Lung (tissue), 12 donors: ENCODE measurements around the gene DOCK3. TPM values are rescaled to one million over a fixed set of nuclear protein-coding genes. Genes with fewer than 3 reads are reported as not detected.
A peak's percentile ranks its signal among the peaks of the same experiment; 100 is the strongest.

Source experiments
- ATAC-seq: fragments of 200-7000 bp; cut with Tn5 transposase; one replicate; pipeline ENCODE4 v1.9.1; 2020; ENCODE audit warnings: moderate number of reproducible peaks; ENCODE audit not compliant: insufficient read depth, low FRiP score
- DNase-seq, 3 donors: peaks; one replicate each; pipeline ENCODE4 v3.0.0-alpha.2; 2013 to 2017
- H3K27ac ChIP-seq, 2 donors: one replicate each; pipeline ENCODE4 v1.5.1; 2013; ENCODE audit warnings: mild to moderate bottlenecking in 2 of 2, moderate library complexity in 2 of 2, control low read depth in 1 of 2, inconsistent platforms in 1 of 2, low read depth in 1 of 2, low read length in 1 of 2
- H3K27me3 ChIP-seq, 3 donors: one replicate each; pipeline ENCODE4 v1.5.1; 2013; ENCODE audit warnings: low read length in 2 of 3; ENCODE audit not compliant: control insufficient read depth in 3 of 3, insufficient read depth in 3 of 3
- H3K36me3 ChIP-seq, 4 donors: one replicate each; pipeline ENCODE4 v1.5.1; 2013; ENCODE audit warnings: low read length in 4 of 4, mild to moderate bottlenecking in 1 of 4, moderate library complexity in 1 of 4; ENCODE audit not compliant: control insufficient read depth in 4 of 4, insufficient read depth in 4 of 4
- H3K4me1 ChIP-seq, 5 donors: one replicate each; pipeline ENCODE4 v1.5.1; 2013; ENCODE audit warnings: low read length in 5 of 5, mild to moderate bottlenecking in 2 of 5, moderate library complexity in 1 of 5; ENCODE audit not compliant: control insufficient read depth in 5 of 5, insufficient read depth in 5 of 5
- H3K4me3 ChIP-seq: one replicate; pipeline ENCODE4 v1.5.1; 2013; ENCODE audit warnings: mild to moderate bottlenecking, control low read depth, moderate library complexity
- H3K9ac ChIP-seq, 2 donors: one replicate each; pipeline ENCODE4 v1.5.1; 2013; ENCODE audit warnings: low read length in 2 of 2, control low read depth in 1 of 2; ENCODE audit not compliant: insufficient read depth in 1 of 2
- H3K9me3 ChIP-seq, 4 donors: one replicate each; pipeline ENCODE4 v1.5.1; 2013; ENCODE audit warnings: low read length in 3 of 4, mild to moderate bottlenecking in 1 of 4, moderate library complexity in 1 of 4; ENCODE audit not compliant: control insufficient read depth in 4 of 4, insufficient read depth in 3 of 4
- CTCF ChIP-seq: IDR thresholded peaks from 2 replicates; pipeline ENCODE4 v1.5.1; 2012; ENCODE audit warnings: mild to moderate bottlenecking; ENCODE audit errors: control extremely low read depth, extremely low read depth
- WGBS, 2 donors: extraction: QIAGEN DNeasy Blood & Tissue Kit; methylation state at CpG; one replicate each; pipeline ENCODE4 v1.1.7; 2013; 5-methylcytosine and 5-hydroxymethylcytosine counted together
- polyA plus RNA-seq, 2 donors: library from polyadenylated mRNA; stranded (reverse); fragments of 200-250 nt; gene quantifications; one replicate each; pipeline ENCODE4 v1.2.1, GENCODE V29; 2013
- total RNA-seq, 2 donors: library from RNA; depleted of rRNA in 1 of 2; stranded (reverse); fragments of >200 nt in 1 of 2; gene quantifications; one replicate each; pipeline ENCODE4 v1.2.1, GENCODE V29; 2014 to 2021
- donor health status: control.
- donor health status: control.
- donor health status: Bipolar disorder and iron deficiency.
- donor health status: healthy.
- donor health status: DM: yes; HTN: yes; CAD: no.

Gene DOCK3
- total and polyA plus RNA-seq, 4 donors, result 0.06 to 1.4 (median 0.34) TPM

- Histone ChIP-seq H3K9ac (no peak overlapping the region), H3K4me1 (peaks cover 0 to 54% (median 19%) of the 10 kb centered on the region in 5 donors), H3K27me3 (no peaks in the 10 kb centered on the region), H3K36me3 (peaks cover 5 to 39% (median 24%) of the 10 kb centered on the region in 4 donors), H3K27ac (no peak overlapping the region), H3K4me3 (no peak overlapping the region), H3K9me3 (no peaks in the 10 kb centered on the region)
- ATAC-seq (no peak), DNase-seq (peak in 2 of 3 donors; percentile 13 to 29)
- TF ChIP-seq CTCF, result no peak
- WGBS, 2 donors, result 66 to 70% methylated on average over 6 of the region's 6 CpGs
These were observed 713.7 kb downstream of the DOCK3 start for GRCh38 chr3:51388286-51389029.

DNA sequence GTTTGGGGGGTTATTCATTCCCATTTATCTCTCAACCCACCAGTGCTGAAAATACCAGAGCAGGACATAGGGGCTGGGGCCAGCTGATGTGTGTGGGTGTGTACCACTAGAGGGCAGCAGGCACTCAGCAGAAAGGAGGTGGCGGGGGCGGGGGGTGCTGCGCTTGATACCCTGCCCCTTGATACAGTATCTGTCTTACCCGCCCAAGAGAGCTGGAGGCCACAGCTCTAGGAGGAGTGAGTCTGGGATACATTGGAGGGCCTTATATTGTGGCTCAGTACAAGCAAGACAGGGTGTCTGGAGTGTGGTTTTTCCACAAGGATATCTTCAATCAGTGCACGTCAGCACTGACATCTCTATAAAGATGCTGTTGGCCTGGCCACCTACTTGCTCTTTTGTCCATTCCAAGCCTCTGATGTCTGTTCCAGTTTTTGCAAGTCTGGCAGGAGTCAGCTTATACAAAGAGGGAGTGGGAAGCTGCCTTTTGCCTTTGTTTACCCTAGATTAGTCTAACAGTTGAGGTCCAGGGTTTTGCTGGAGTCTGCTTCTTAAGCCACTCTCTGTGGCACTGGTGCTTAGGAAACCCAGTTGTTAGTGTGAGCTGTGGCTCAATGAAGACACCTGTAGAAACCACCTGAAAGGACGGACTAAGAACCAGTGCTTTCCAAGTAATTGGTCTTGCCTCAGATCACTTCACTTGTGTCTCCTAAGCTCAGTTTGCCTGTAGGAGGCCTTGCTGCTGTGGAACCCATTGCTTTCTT, 714.9 kb downstream of the DOCK3 start:
- no peaks in the 10 kb centered on the region for H3K27me3 ChIP-seq
- DNase-seq, result peak; percentile 37 to 43 (median 40)
- no peak overlapping the region for H3K4me3 ChIP-seq
- H3K36me3 ChIP-seq, result peaks cover 5 to 47% (median 34%) of the 10 kb centered on the region in 4 donors
- H3K27ac ChIP-seq, result no peak overlapping the region
- H3K9me3 ChIP-seq, result no peaks in the 10 kb centered on the region
- TF ChIP-seq CTCF, result peak; percentile 46
- no peak for ATAC-seq
- 62 to 81% methylated on average over 6 of the region's 6 CpGs for WGBS, 2 donors
- no peak overlapping the region for H3K9ac ChIP-seq
- H3K4me1 ChIP-seq, result peaks cover 0 to 53% (median 20%) of the 10 kb centered on the region in 5 donors

DNA sequence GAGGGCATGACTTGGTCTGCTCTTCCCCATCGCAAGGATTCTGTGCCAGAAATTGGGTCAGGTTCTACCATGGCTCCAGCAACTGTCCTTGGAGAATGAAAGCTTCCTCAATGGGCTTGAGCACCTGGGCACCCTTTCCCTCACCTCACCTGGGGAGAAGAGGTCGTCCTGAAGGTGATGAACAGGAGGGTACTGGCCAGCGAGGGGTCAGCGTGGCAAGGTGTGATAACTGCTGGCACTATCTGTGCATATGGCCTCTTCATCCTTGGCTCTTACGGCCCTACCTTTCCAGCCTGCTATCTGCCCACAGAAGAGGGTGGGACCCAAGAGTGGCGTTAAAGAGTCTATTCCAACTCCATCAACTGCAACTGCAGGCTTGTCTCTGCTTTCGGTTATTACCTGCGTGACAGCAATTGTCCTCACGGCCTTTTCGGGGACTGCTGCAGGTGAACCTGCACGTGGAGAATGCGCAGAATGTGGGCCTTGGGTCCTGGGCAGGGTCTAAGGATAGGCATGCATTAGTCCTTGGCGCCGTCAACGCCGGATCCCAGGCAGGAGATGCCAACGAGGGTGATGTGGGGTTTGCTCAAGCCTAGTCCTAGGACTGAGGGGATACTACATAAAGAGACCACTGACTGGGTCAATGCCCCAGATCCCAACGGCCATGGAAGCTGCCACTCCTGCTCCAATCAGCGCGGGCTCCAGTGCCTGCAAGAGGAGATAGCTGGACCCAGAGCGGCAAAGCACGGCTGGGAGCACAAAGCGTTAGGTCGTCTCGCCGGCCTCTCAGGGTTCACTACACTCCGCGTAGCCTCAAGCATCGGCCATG, 715.7 kb downstream of the DOCK3 start:
- H3K27me3 ChIP-seq, result no peaks in the 10 kb centered on the region
- no peak for ATAC-seq
- H3K9ac ChIP-seq, result peak overlapping the region in 1 of 2 donors; percentile 8
- no peak for TF ChIP-seq CTCF
- H3K9me3 ChIP-seq, result no peaks in the 10 kb centered on the region
- 39 to 42% methylated on average over 28 to 29 of the region's 29 CpGs for WGBS, 2 donors
- DNase-seq, result no peak
- H3K27ac ChIP-seq, result peak overlapping the region; percentile 29 to 68
- peaks cover 0 to 53% (median 20%) of the 10 kb centered on the region in 5 donors for H3K4me1 ChIP-seq
- H3K36me3 ChIP-seq, result peaks cover 5 to 49% (median 41%) of the 10 kb centered on the region in 4 donors
- H3K4me3 ChIP-seq, result peak overlapping the region; percentile 33
